Measurements from ENCODE around the gene HEXIM2. TPM values are rescaled to one million over a fixed set of nuclear protein-coding genes. Genes with fewer than 3 reads are reported as not detected.
A peak's percentile ranks its signal among the peaks of the same experiment; 100 is the strongest.

HEXIM2 gene
- polyA plus RNA-seq, 1 donor (not counting 4 experiments of a cell fraction or from before 2014, with no cell fraction given) = 2.3 TPM

DNA sequence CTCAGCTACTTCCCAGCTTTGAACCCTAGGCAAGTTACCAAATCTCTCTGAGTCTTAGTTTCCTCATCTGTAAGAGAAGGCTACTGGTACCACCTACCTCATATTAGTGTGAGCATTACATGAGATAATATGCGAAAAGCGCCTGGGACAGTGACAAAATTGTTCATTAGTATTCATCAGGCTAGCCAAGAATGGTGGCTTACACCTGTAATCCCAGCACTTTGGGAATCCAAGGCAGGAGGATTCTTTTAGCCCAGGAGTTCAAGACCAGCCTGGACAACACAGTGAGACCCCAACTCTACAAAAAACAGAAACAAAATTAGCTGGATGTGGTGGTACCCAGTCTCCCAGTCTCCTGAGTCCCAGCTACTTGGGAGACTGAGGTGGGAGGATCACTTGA is 32.7 kb upstream of the HEXIM2 start:
- DNase-seq (ENCODE audit: low read depth, low spot score) (no peak), FAIRE-seq (no peak)
- H3K9ac ChIP-seq (ENCODE audit: control insufficient read depth, extremely low read depth, insufficient read depth, low read length) = no peak overlapping the region
- no peaks in the 10 kb centered on the region for H3K27me3 ChIP-seq (ENCODE audit: control insufficient read depth, extremely low read depth, insufficient read depth, low read length)
- peaks cover 0 to 4% of the 10 kb centered on the region in 2 experiments for H3K36me3 ChIP-seq (ENCODE audit: control insufficient read depth in 2 of 2, extremely low read depth in 1 of 2, insufficient read depth in 2 of 2, low read length in 2 of 2)
- no peaks in the 10 kb centered on the region for H3K9me3 ChIP-seq (ENCODE audit: control insufficient read depth, low read depth, low read length)
- no peak overlapping the region for H3K4me3 ChIP-seq (ENCODE audit: control insufficient read depth in 2 of 3, extremely low read depth in 1 of 3, insufficient read depth in 2 of 3, low read depth in 1 of 3, low read length in 3 of 3)
- peaks cover 56% of the 10 kb centered on the region for H3K79me2 ChIP-seq (ENCODE audit: control insufficient read depth, insufficient read depth, low read length)
- no peaks in the 10 kb centered on the region for H4K20me1 ChIP-seq (ENCODE audit: control insufficient read depth, extremely low read depth, insufficient read depth, low read length)
- no peaks in the 10 kb centered on the region for H3K9me1 ChIP-seq (ENCODE audit: control insufficient read depth, extremely low read depth, insufficient read depth, low read length)
- TF ChIP-seq EZH2 (IDR thresholded peaks at IDR 0.05; ENCODE audit: low read length) = no peak
- no peak for TF ChIP-seq CTCF (optimal IDR thresholded peaks at IDR 0.05 in 1 of 3, IDR thresholded peaks at IDR 0.05 in 1 of 3, conservative IDR thresholded peaks at IDR 0.05 in 1 of 3; ENCODE audit: extremely low read depth in 1 of 3, insufficient read depth in 2 of 3, low read length in 3 of 3)
- no peak overlapping the region for H3K4me2 ChIP-seq (ENCODE audit: control insufficient read depth, extremely low read depth, insufficient read depth, low read depth, low read length)
- H2AFZ ChIP-seq (ENCODE audit: control insufficient read depth, low read length) = no peak overlapping the region
- peaks cover 54% of the 10 kb centered on the region for H3K4me1 ChIP-seq (ENCODE audit: control insufficient read depth, extremely low read depth, insufficient read depth, low read length)
- dilution Hi-C loops (cut with MboI; ENCODE audit: extremely low pct_ligation_motif_present, low sequenced_read_pairs) = no loop called here
- H3K27ac ChIP-seq (ENCODE audit: control insufficient read depth, insufficient read depth, low read length) = no peak overlapping the region

GRCh38 chr17:45129426-45129939 is 32.2 kb upstream of the HEXIM2 start:
- dilution Hi-C loops (cut with MboI; ENCODE audit: extremely low pct_ligation_motif_present, low sequenced_read_pairs) = no loop called here
- TF ChIP-seq EZH2 (IDR thresholded peaks at IDR 0.05; ENCODE audit: low read length) (no peak), CTCF (optimal IDR thresholded peaks at IDR 0.05 in 1 of 3, IDR thresholded peaks at IDR 0.05 in 1 of 3, conservative IDR thresholded peaks at IDR 0.05 in 1 of 3; ENCODE audit: extremely low read depth in 1 of 3, insufficient read depth in 2 of 3, low read length in 3 of 3) (no peak)
- H3K36me3 ChIP-seq (ENCODE audit: control insufficient read depth in 2 of 2, extremely low read depth in 1 of 2, insufficient read depth in 2 of 2, low read length in 2 of 2) = peaks cover 0 to 4% of the 10 kb centered on the region in 2 experiments
- H3K9me1 ChIP-seq (ENCODE audit: control insufficient read depth, extremely low read depth, insufficient read depth, low read length) = no peaks in the 10 kb centered on the region
- H3K4me3 ChIP-seq (ENCODE audit: control insufficient read depth in 2 of 3, extremely low read depth in 1 of 3, insufficient read depth in 2 of 3, low read depth in 1 of 3, low read length in 3 of 3) = no peak overlapping the region
- H3K79me2 ChIP-seq (ENCODE audit: control insufficient read depth, insufficient read depth, low read length) = peaks cover 52% of the 10 kb centered on the region
- H3K4me1 ChIP-seq (ENCODE audit: control insufficient read depth, extremely low read depth, insufficient read depth, low read length) = peaks cover 49% of the 10 kb centered on the region
- H2AFZ ChIP-seq (ENCODE audit: control insufficient read depth, low read length) = no peak overlapping the region
- no peak for DNase-seq (ENCODE audit: low read depth, low spot score)
- no peaks in the 10 kb centered on the region for H4K20me1 ChIP-seq (ENCODE audit: control insufficient read depth, extremely low read depth, insufficient read depth, low read length)
- H3K27ac ChIP-seq (ENCODE audit: control insufficient read depth, insufficient read depth, low read length) = peak overlapping the region; percentile 25
- H3K4me2 ChIP-seq (ENCODE audit: control insufficient read depth, extremely low read depth, insufficient read depth, low read depth, low read length) = peak overlapping the region; percentile 68
- no peaks in the 10 kb centered on the region for H3K27me3 ChIP-seq (ENCODE audit: control insufficient read depth, extremely low read depth, insufficient read depth, low read length)
- no peaks in the 10 kb centered on the region for H3K9me3 ChIP-seq (ENCODE audit: control insufficient read depth, low read depth, low read length)
- FAIRE-seq = no peak
- no peak overlapping the region for H3K9ac ChIP-seq (ENCODE audit: control insufficient read depth, extremely low read depth, insufficient read depth, low read length)
